Right atrium auricular region (tissue), 2 donors: ENCODE measurements around the gene MCM9. TPM values are rescaled to one million over a fixed set of nuclear protein-coding genes. Genes with fewer than 3 reads are reported as not detected.

Source experiments
- DNase-seq: peaks from one replicate; pipeline ENCODE4 v3.0.0-alpha.2; 2019; ENCODE audit warnings: low spot score
- H3K27ac ChIP-seq, 2 donors: fragments of 200-600 bp; sonication (generic); 1 replicate in 1 of 2; 2 replicates in 1 of 2; pipeline ENCODE4 v1.5.1; 2016 to 2019
- H3K27me3 ChIP-seq, 2 donors: fragments of 200-600 bp; sonication (generic); one replicate each; pipeline versions ENCODE4 v1.5.1 to v1.6.0; 2017 to 2019
- H3K36me3 ChIP-seq: fragments of 200-600 bp; sonication (generic); one replicate; pipeline ENCODE4 v1.5.1; 2016
- H3K4me1 ChIP-seq, 2 donors: fragments of 200-600 bp; sonication (generic); one replicate each; pipeline versions ENCODE4 v1.5.1 to v1.6.0; 2017 to 2019
- H3K4me3 ChIP-seq, 2 donors: fragments of 200-600 bp; sonication (generic); 1 replicate in 1 of 2; 2 replicates in 1 of 2; pipeline ENCODE4 v1.5.1; 2017 to 2019; ENCODE audit warnings: mild to moderate bottlenecking in 1 of 2, moderate library complexity in 1 of 2
- H3K9me3 ChIP-seq, 2 donors: fragments of 200-600 bp; sonication (generic); one replicate each; pipeline ENCODE4 v1.5.1; 2019
- CTCF ChIP-seq, 2 donors: fragments of 200-600 bp; sonication (generic); IDR thresholded peaks; one replicate each; pipeline ENCODE4 v1.5.1; 2019; ENCODE audit warnings: antibody characterized with exemption in 2 of 2
- total RNA-seq, 2 donors: library from RNA; depleted of rRNA; stranded (reverse); fragments of >200 nt; gene quantifications; one replicate each; pipeline ENCODE4 v1.1.0, GENCODE V29; 2016

Gene MCM9
- total RNA-seq, 2 donors from 2014 or later, result 5.7 to 7.9 TPM

- no peak overlapping the region for H3K27ac ChIP-seq
- DNase-seq, result no peak
- no peaks in the 10 kb centered on the region for H3K27me3 ChIP-seq
- peaks cover 0 to 15% of the 10 kb centered on the region in 2 donors for H3K4me1 ChIP-seq
- H3K9me3 ChIP-seq, result no peaks in the 10 kb centered on the region
- no peak for TF ChIP-seq CTCF (IDR thresholded peaks at IDR 0.05)
- H3K4me3 ChIP-seq, result no peak overlapping the region
- peaks cover 34% of the 10 kb centered on the region for H3K36me3 ChIP-seq
Observed at GRCh38 chr6:118905084-118905483, 29.9 kb downstream of the MCM9 start.

GRCh38 chr6:118903691-118904090 lies 31.3 kb downstream of the MCM9 start:
- Histone ChIP-seq H3K4me3 (no peak overlapping the region), H3K36me3 (peaks cover 34% of the 10 kb centered on the region), H3K27ac (no peak overlapping the region), H3K9me3 (no peaks in the 10 kb centered on the region), H3K27me3 (no peaks in the 10 kb centered on the region), H3K4me1 (peaks cover 0 to 27% of the 10 kb centered on the region in 2 donors)
- TF ChIP-seq CTCF (IDR thresholded peaks at IDR 0.05), result no peak
- no peak for DNase-seq

- no peak for DNase-seq
- H3K4me1 ChIP-seq, result peaks cover 0 to 27% of the 10 kb centered on the region in 2 donors
- no peak overlapping the region for H3K27ac ChIP-seq
- TF ChIP-seq CTCF (IDR thresholded peaks at IDR 0.05), result no peak
- H3K36me3 ChIP-seq, result peaks cover 29% of the 10 kb centered on the region
- H3K4me3 ChIP-seq, result no peak overlapping the region
- no peaks in the 10 kb centered on the region for H3K9me3 ChIP-seq
- no peaks in the 10 kb centered on the region for H3K27me3 ChIP-seq
Observed at GRCh38 chr6:118903138-118903537, 31.8 kb downstream of the MCM9 start.

- Histone ChIP-seq H3K36me3 (peaks cover 25% of the 10 kb centered on the region), H3K27ac (no peak overlapping the region), H3K27me3 (no peaks in the 10 kb centered on the region), H3K4me3 (no peak overlapping the region), H3K9me3 (no peaks in the 10 kb centered on the region), H3K4me1 (peaks cover 0 to 27% of the 10 kb centered on the region in 2 donors)
- DNase-seq, result no peak
- no peak for TF ChIP-seq CTCF (IDR thresholded peaks at IDR 0.05)
Observed at GRCh38 chr6:118902726-118903125, 32.2 kb downstream of the MCM9 start.

GRCh38 chr6:118899948-118900347 lies 35.0 kb downstream of the MCM9 start:
- DNase-seq, result no peak
- peaks cover 0 to 36% of the 10 kb centered on the region in 2 donors for H3K4me1 ChIP-seq
- H3K36me3 ChIP-seq, result peaks cover 13% of the 10 kb centered on the region
- no peaks in the 10 kb centered on the region for H3K9me3 ChIP-seq
- H3K27me3 ChIP-seq, result no peaks in the 10 kb centered on the region
- TF ChIP-seq CTCF (IDR thresholded peaks at IDR 0.05), result no peak
- H3K4me3 ChIP-seq, result no peak overlapping the region
- no peak overlapping the region for H3K27ac ChIP-seq

GRCh38 chr6:118897386-118897785 lies 37.6 kb downstream of the MCM9 start:
- Histone ChIP-seq H3K27ac (no peak overlapping the region), H3K36me3 (peaks cover 4% of the 10 kb centered on the region), H3K27me3 (no peaks in the 10 kb centered on the region), H3K4me3 (no peak overlapping the region), H3K9me3 (no peaks in the 10 kb centered on the region), H3K4me1 (peaks cover 0 to 34% of the 10 kb centered on the region in 2 donors)
- DNase-seq, result no peak
- no peak for TF ChIP-seq CTCF (IDR thresholded peaks at IDR 0.05)
